IMR-90 (cell line): Measurements from ENCODE around the gene FER. TPM values are rescaled to one million over a fixed set of nuclear protein-coding genes. Genes with fewer than 3 reads are reported as not detected.

Experiments used
- ATAC-seq: fragments of 200-7000 bp; cut with Tn5 transposase; 2 replicates; pipeline ENCODE4 v1.9.1; 2020; ENCODE audit warnings: low read depth, mild to moderate bottlenecking, moderate library complexity
- BruUV-seq: library from RNA; stranded (reverse); fragments of 400-500 nt; replicated peaks from 2 replicates; lab custom pipeline; 2021; lab: Mats Ljungman, UMichigan
- CTCF ChIA-PET: fragments of 300-600 bp; formaldehyde crosslinking; extraction: SDS; loops from one replicate; lab custom pipeline; 2021; ENCODE audit warnings: antibody characterized with exemption; lab: Yijun Ruan, JAX
- POLR2A ChIA-PET: fragments of 300-600 bp; sonication (Branson Sonifier 250); formaldehyde crosslinking; loops from one replicate; lab custom pipeline; 2022; ENCODE audit warnings: antibody characterized with exemption; ENCODE audit not compliant: unreplicated experiment; lab: Charles Lee
- DNase-seq: peaks from one replicate; pipeline ENCODE4 v3.0.0; 2013
- H2AFZ ChIP-seq: replicated peaks from 2 replicates; pipeline ENCODE3; 2013; ENCODE audit warnings: low read length, mild to moderate bottlenecking; ENCODE audit not compliant: poor library complexity
- H2AK5ac ChIP-seq: 2 replicates; pipeline ENCODE4 v1.6.1; 2013; ENCODE audit warnings: low read depth, low read length, inconsistent platforms
- H2AK9ac ChIP-seq: replicated peaks from 2 replicates; pipeline ENCODE3; 2013; ENCODE audit warnings: mild to moderate bottlenecking, low read depth, low read length, moderate library complexity; ENCODE audit not compliant: poor library complexity
- H2BK120ac ChIP-seq: 2 replicates; pipeline ENCODE4 v1.6.1; 2013; ENCODE audit warnings: low read depth, low read length, inconsistent platforms
- H2BK15ac ChIP-seq: 3 replicates; pipeline ENCODE4 v1.6.1; 2013; ENCODE audit warnings: low read depth, low read length, inconsistent platforms
- H2BK20ac ChIP-seq: 2 replicates; pipeline ENCODE4 v1.6.1; 2013; ENCODE audit warnings: low read depth, mild to moderate bottlenecking, inconsistent platforms, low read length, moderate library complexity
- H2BK5ac ChIP-seq: 2 replicates; pipeline ENCODE4 v1.6.1; 2013; ENCODE audit warnings: mild to moderate bottlenecking, low read depth, low read length, inconsistent platforms; ENCODE audit not compliant: poor library complexity, severe bottlenecking
- H3K14ac ChIP-seq: replicated peaks from 2 replicates; pipeline ENCODE4 v1.6.1; 2013; ENCODE audit warnings: low read depth, low read length, inconsistent platforms
- H3K18ac ChIP-seq: 2 replicates; pipeline ENCODE4 v1.6.1; 2013; ENCODE audit warnings: low read depth, low read length, control low read depth
- H3K23ac ChIP-seq: 2 replicates; pipeline ENCODE4 v1.6.1; 2013; ENCODE audit warnings: low read depth, low read length, inconsistent platforms
- H3K27ac ChIP-seq: 2 replicates; pipeline ENCODE4 v1.5.1; 2013; ENCODE audit warnings: mild to moderate bottlenecking, control low read depth, low read length; ENCODE audit not compliant: insufficient read depth
- H3K27me3 ChIP-seq: 2 replicates; pipeline ENCODE4 v1.6.1; 2013; ENCODE audit warnings: low read length; ENCODE audit not compliant: control insufficient read depth, insufficient read depth
- H3K36me3 ChIP-seq: 2 replicates; pipeline ENCODE4 v1.6.1; 2013; ENCODE audit warnings: low read length, mixed read lengths; ENCODE audit not compliant: control insufficient read depth, insufficient read depth
- H3K4ac ChIP-seq: 2 replicates; pipeline ENCODE4 v1.6.1; 2013; ENCODE audit warnings: low read depth, low read length, inconsistent platforms
- H3K4me1 ChIP-seq: 2 replicates; pipeline ENCODE4 v1.6.1; 2013; ENCODE audit warnings: low read length, mixed read lengths; ENCODE audit not compliant: control insufficient read depth, insufficient read depth
- H3K4me2 ChIP-seq: 2 replicates; pipeline ENCODE4 v1.6.1; 2013; ENCODE audit warnings: low read depth, mild to moderate bottlenecking, control low read depth, low read length, moderate library complexity
- H3K4me3 ChIP-seq: 2 replicates; pipeline ENCODE4 v1.5.1; 2013; ENCODE audit warnings: low read depth, mild to moderate bottlenecking, control low read depth, low read length, moderate library complexity; ENCODE audit not compliant: insufficient read depth
- H3K56ac ChIP-seq: 2 replicates; pipeline ENCODE4 v1.6.1; 2013; ENCODE audit warnings: low read length, inconsistent platforms; ENCODE audit not compliant: insufficient read depth; ENCODE audit errors: extremely low read depth
- H3K79me1 ChIP-seq, 2 experiments: 2 replicates each; pipeline ENCODE4 v1.6.1; 2013; ENCODE audit warnings: low read length in 2 of 2, inconsistent platforms in 1 of 2, low read depth in 1 of 2
- H3K9ac ChIP-seq: 2 replicates; pipeline ENCODE4 v1.6.1; 2013; ENCODE audit warnings: low read depth, low read length, control low read depth
- H3K9me1 ChIP-seq: 2 replicates; pipeline ENCODE4 v1.6.1; 2013; ENCODE audit warnings: low read length, inconsistent platforms; ENCODE audit not compliant: insufficient read depth
- H3K9me3 ChIP-seq: 2 replicates; pipeline ENCODE4 v1.6.1; 2013; ENCODE audit warnings: low read length; ENCODE audit not compliant: control insufficient read depth, insufficient read depth
- H4K20me1 ChIP-seq: 2 replicates; pipeline ENCODE4 v1.6.1; 2013; ENCODE audit warnings: low read length, inconsistent platforms; ENCODE audit not compliant: insufficient read depth
- H4K5ac ChIP-seq: 2 replicates; pipeline ENCODE4 v1.6.1; 2013; ENCODE audit warnings: mild to moderate bottlenecking, low read depth, low read length, control low read depth
- H4K8ac ChIP-seq, 2 experiments: 2 replicates each; pipeline ENCODE4 v1.6.1; 2013; ENCODE audit warnings: low read depth in 2 of 2, low read length in 2 of 2, control low read depth in 1 of 2, inconsistent platforms in 1 of 2
- H4K91ac ChIP-seq: 2 replicates; pipeline ENCODE4 v1.6.1; 2013; ENCODE audit warnings: low read depth, low read length, inconsistent platforms; ENCODE audit not compliant: insufficient read depth
- CEBPB ChIP-seq: IDR thresholded peaks from 2 replicates; pipeline ENCODE4 v1.6.1; 2012; ENCODE audit warnings: low read depth, low read length, improper control_type of control experiment
- WGBS, 2 experiments: methylation state at CpG; one replicate each; pipeline versions ENCODE4 v1.1.5 to v1.1.7; 2013; ENCODE audit warnings: missing lambda C conversion rate in 2 of 2; ENCODE audit not compliant: insufficient read length in 1 of 2; ENCODE audit errors: extremely low coverage in 2 of 2; 5-methylcytosine and 5-hydroxymethylcytosine counted together
- dilution Hi-C: fragments of 300-500 bp; cut with HindIII; formaldehyde crosslinking; loops from one replicate; pipeline ENCODE4 v1.14.3; 2018; ENCODE audit warnings: low sequenced_read_pairs; ENCODE audit not compliant: unreplicated experiment
- in situ Hi-C: fragments of 300-500 bp; cut with MboI; formaldehyde crosslinking; loops from 3 replicates; pipeline ENCODE4 v1.14.3; 2019; ENCODE audit warnings: low sequenced_read_pairs, inconsistent platforms, mixed read lengths
- intact Hi-C: fragments of 100-400 bp; cut with micrococcal nuclease; formaldehyde crosslinking; loops from 2 replicates; pipeline ENCODE4 v1.10.0; 2022
- polyA plus RNA-seq, 3 experiments: library from polyadenylated mRNA; depleted of rRNA; stranded (reverse); fragments of >200 nt; gene quantifications; 2 replicates each; pipeline ENCODE4 v1.2.3, GENCODE V29; 2012; ENCODE audit warnings: low replicate concordance in 1 of 3
- total RNA-seq: library from RNA; depleted of rRNA; stranded (reverse); fragments of >200 nt; gene quantifications from 2 replicates; pipeline ENCODE4 v1.2.3, GENCODE V29; 2012

FER gene
- total and polyA plus RNA-seq, 2 of the 4 experiments (the other 2 are of a cell fraction) = 3.5 to 32.4 TPM

DNA sequence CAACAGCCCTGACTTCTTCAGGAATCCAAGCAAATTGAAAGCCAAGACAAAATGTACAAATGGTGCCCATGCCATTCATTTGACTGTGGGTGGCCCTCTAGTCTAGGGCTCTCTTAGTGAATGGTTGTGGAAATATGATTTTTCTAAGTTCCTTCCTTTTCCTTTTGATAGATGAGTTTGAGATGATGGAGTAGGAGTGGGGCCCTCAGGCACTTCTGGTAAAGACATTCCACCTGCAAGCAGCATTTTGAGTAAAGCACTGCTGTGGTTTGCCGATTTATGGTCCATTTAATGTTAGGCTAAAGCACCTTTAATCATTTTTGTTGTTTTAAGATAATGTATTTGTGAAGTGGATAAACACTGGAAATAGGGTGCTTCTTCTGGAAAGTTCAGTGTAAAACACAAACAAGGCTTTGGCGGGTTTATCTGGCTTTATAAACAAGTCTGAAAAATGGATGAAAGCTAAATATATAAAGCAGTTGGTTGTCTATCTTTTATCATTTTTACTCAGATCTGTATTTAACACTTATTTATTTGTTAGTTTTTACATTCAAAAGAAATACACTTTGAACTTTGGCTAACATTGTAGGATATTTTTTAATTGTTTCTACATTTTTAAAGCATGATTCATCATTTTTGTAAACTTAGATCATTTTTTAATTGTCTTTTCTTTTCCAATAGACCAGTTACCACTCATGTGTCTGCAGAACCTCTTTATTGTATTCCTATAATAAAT lies 448.6 kb downstream of the FER start:
- dilution Hi-C loops = no loop called here

More for the DNA sequence above, 448.6 kb downstream of the FER start:
- Histone ChIP-seq H3K79me1 (no peaks in the 10 kb centered on the region), H3K23ac (no peak overlapping the region), H3K18ac (no peak overlapping the region), H3K9me1 (no peaks in the 10 kb centered on the region), H3K36me3 (no peaks in the 10 kb centered on the region), H4K5ac (no peak overlapping the region), H3K9me3 (no peaks in the 10 kb centered on the region), H2AFZ (no peak overlapping the region), H3K27ac (no peak overlapping the region), H4K8ac (no peak overlapping the region), H3K14ac (no peak overlapping the region), H2AK5ac (no peak overlapping the region), H4K91ac (no peak overlapping the region), H2BK15ac (no peak overlapping the region), H2AK9ac (no peak overlapping the region), H3K56ac (no peak overlapping the region), H2BK5ac (no peak overlapping the region), H2BK120ac (no peak overlapping the region), H3K4me1 (peaks cover 4% of the 10 kb centered on the region; the same call in 1 of the 2 replicates), H3K4me2 (no peak overlapping the region), H3K27me3 (no peaks in the 10 kb centered on the region), H4K20me1 (no peaks in the 10 kb centered on the region), H3K4me3 (no peak overlapping the region), H2BK20ac (no peak overlapping the region), H3K4ac (no peak overlapping the region), H3K9ac (no peak overlapping the region)
- DNase-seq = no peak
- ATAC-seq = no peak
- TF ChIP-seq CEBPB = no peak
- intact Hi-C loops (no loop called here), in situ Hi-C loops (no loop called here)
- ChIA-PET POLR2A (no interaction called here), CTCF (interaction anchor here (0.5 to 0.9 kb wide), 2 partner anchors 55 to 353 kb away, joined by 3 to 7 read pairs; no protein-coding TSS in a partner anchor)
- BruUV-seq = no TSS peak
- no CpG with 5 or more reads among the region's 2 CpGs for WGBS, 2 experiments
